Motor neuron (in vitro differentiated cells): Measurements from ENCODE around the gene PEX5L. TPM values are rescaled to one million over a fixed set of nuclear protein-coding genes. Genes with fewer than 3 reads are reported as not detected.

Experiments
- ATAC-seq, 8 experiments: fragments of 200-7000 bp; cut with Tn5 transposase; replicated peaks in 6 of 8; 2 replicates each; pipeline ENCODE4 v1.8.0; 2021; ENCODE audit warnings: mild to moderate bottlenecking in 8 of 8, moderate library complexity in 8 of 8
- H3K27ac ChIP-seq, 2 donors: fragments of 250-450 bp; sonication (Bioruptor Pico); 2 replicates each; pipeline ENCODE4 v1.9.0; 2021; ENCODE audit warnings: antibody characterized with exemption in 2 of 2, mild to moderate bottlenecking in 2 of 2, moderate library complexity in 1 of 2
- H3K4me1 ChIP-seq, 2 donors: fragments of 250-450 bp; sonication (Bioruptor Pico); replicated peaks in 1 of 2; 2 replicates each; pipeline ENCODE4 v1.6.1; 2021; ENCODE audit warnings: antibody characterized with exemption in 2 of 2, mild to moderate bottlenecking in 2 of 2, moderate library complexity in 1 of 2
- H3K4me3 ChIP-seq, 5 donors: fragments of 250-450 bp; sonication (Bioruptor Pico); 2 replicates each; pipeline ENCODE4 v1.9.0; 2021; ENCODE audit warnings: antibody characterized with exemption in 5 of 5, mild to moderate bottlenecking in 5 of 5, moderate library complexity in 4 of 5
- WGBS, 10 experiments: fragments of 450-650 bp; shearing (Covaris generic); methylation state at CpG; one replicate each; pipeline ENCODE4 v1.0.0; 2022; 5-methylcytosine and 5-hydroxymethylcytosine counted together
- in situ Hi-C, 9 experiments: fragments of 400-800 bp; cut with MboI; loops; one replicate each; pipeline ENCODE4 v1.15.0; 2021; ENCODE audit warnings: low sequenced_read_pairs in 9 of 9, low pct_unique_long_range_greater_than_20kb in 2 of 9; ENCODE audit not compliant: unreplicated experiment in 9 of 9
- total RNA-seq, 8 experiments: library from RNA; unstranded; fragments of 300-600 nt; gene quantifications; 2 replicates each; pipeline versions ENCODE4 v1.2.3 to v1.2.4, GENCODE V29; 2022

Gene PEX5L
- total RNA-seq, 8 experiments from 2014 or later = 3.6 to 76.9 (median 9.1) TPM

DNA sequence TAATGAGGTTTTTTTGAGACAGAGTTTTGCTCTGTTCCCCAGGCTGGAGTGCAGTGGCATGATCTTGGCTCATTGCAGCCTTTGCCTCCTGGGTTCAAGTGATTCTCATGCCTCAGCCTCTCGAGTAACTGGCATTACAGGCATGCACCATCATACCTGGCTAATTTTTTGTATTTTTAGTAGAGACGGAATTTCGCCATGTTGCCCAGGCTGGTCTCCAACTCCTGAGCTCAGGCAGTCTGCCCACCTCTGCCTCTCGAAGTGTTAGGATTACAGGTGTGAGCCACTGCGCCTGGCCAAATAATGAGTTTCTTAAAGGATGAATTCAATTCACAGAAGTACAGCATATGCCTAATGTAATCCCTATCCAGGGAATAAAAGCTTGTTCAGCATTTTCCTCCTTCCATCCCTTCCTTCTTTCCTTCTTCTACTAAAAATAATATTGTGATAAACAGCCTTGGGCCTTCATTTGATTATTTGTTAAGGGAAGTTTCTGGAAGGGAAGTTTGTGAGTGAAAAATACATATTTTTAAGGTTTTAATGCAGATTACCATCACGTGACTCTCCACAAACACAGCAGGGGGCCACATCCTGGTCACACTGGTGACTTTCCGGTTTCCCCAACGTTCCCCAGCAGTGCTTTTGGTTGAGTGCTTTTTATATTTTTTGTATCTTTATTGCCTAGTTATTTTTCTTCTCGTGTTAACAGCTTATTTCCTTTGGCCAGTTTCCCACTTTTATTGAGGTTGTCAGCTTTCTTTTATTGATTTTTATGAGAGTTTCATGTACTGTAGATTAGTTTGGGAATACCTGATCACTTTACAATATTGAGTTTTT lies 267.1 kb downstream of the PEX5L start:
- Histone ChIP-seq H3K27ac (no peak overlapping the region), H3K4me3 (no peak overlapping the region), H3K4me1 (no peaks in the 10 kb centered on the region)
- no peak for ATAC-seq
- in situ Hi-C loops = loop anchor here in 1 of 9 experiments (25.0 kb wide), 1 partner anchor 818 kb away; no protein-coding TSS in a partner anchor
- WGBS, 10 experiments = 63 to 100% (median 85%) methylated on average over 1 to 8 of the region's 9 CpGs

DNA sequence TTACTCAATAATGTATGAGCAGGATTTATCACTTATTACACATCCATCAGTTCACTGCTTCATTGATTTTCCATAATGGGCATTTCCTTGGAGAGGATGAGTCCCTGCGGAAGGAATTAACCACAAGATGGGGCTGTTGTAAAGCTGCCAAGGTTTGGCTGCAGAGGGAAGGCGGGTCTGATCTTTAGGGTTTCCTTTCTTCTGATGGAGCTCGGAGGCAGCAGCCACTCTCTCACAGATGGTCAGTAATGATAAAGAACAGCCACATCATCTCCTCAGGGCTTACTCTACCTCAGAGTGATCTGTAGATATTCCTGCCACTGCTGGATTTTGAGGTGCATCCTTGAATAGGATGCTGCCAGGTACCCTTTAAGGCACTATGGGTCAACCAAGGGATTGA lies 268.7 kb downstream of the PEX5L start:
- H3K4me1 ChIP-seq = no peaks in the 10 kb centered on the region
- WGBS, 10 experiments = 0 to 57% (median 42%) methylated on average over 2 to 3 of the region's 3 CpGs; no CpG with 5 or more reads in 4 of the 10 experiments
- no peak overlapping the region for H3K4me3 ChIP-seq
- ATAC-seq = peak; percentile 71 to 96 (median 82)
- no peak overlapping the region for H3K27ac ChIP-seq
- in situ Hi-C loops = loop anchor here in 1 of 9 experiments (25.0 kb wide), 1 partner anchor 819 kb away; no protein-coding TSS in a partner anchor

DNA sequence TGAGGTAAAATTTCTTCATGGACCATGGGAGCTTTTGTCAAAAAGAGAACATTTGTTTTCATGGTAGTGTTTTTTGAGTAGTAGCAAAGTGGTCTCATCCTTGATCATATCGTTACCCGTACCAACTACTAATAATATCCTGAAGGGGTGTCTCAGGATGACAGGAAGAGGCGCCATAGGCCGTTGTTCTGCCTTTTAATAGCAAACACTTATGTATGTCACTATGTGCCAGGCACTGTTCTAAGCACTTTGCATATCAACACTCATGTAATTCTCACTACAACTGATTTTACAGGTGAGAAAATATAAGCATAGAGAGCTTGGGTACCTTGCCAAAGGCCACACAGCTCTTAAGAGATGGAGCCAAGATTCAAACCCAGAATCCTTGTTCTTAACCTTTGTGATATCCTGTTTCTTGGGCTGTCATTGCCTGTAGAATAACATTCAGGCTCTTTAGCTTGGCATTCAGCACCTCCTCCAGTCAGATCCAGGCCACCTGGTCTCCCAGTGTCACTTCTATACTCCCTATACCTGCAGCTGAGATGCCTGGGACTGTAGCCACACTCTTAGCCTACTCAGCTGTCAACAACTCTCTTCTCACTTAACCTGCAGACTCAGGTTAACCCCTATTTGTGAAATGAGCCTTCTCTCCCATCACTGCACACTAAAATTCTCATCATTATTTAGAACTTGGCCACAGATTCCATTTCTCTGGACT lies 270.2 kb downstream of the PEX5L start:
- in situ Hi-C loops = loop anchor here in 1 of 9 experiments (25.0 kb wide), 1 partner anchor 821 kb away; no protein-coding TSS in a partner anchor

DNA sequence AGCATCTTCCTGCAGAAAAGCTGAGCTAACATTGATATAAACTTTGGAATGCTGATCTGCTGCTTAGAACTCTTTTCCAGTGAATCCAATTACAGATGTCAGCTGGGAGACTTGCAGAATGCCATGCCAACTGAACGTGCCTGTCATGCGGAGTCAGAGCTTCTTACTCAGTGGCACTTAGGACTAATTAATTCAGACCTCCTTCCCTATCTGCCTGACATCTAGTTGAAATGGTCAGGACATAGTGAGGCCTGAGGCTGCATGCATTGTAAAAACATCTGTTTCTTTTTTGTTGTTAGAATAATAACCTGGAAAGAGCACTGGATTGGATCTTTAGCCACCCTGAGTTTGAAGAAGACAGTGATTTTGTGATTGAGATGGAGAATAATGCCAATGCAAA lies 271.3 kb downstream of the PEX5L start:
- no peak overlapping the region for H3K27ac ChIP-seq
- no peaks in the 10 kb centered on the region for H3K4me1 ChIP-seq
- H3K4me3 ChIP-seq = no peak overlapping the region
- 33 to 93% (median 67%) methylated on average over 1 to 2 of the region's 2 CpGs; no CpG with 5 or more reads in 3 of the 10 experiments for WGBS, 10 experiments
- peak in 1 of 8 experiments; percentile 25 for ATAC-seq
- in situ Hi-C loops = loop anchor here in 1 of 9 experiments (25.0 kb wide), 1 partner anchor 822 kb away; no protein-coding TSS in a partner anchor

More for the DNA sequence above, 270.2 kb downstream of the PEX5L start:
- Histone ChIP-seq H3K4me1 (no peaks in the 10 kb centered on the region), H3K27ac (no peak overlapping the region), H3K4me3 (no peak overlapping the region)
- 94 to 100% (median 100%) methylated on average over 1 to 4 of the region's 4 CpGs; no CpG with 5 or more reads in 5 of the 10 experiments for WGBS, 10 experiments
- no peak for ATAC-seq

DNA sequence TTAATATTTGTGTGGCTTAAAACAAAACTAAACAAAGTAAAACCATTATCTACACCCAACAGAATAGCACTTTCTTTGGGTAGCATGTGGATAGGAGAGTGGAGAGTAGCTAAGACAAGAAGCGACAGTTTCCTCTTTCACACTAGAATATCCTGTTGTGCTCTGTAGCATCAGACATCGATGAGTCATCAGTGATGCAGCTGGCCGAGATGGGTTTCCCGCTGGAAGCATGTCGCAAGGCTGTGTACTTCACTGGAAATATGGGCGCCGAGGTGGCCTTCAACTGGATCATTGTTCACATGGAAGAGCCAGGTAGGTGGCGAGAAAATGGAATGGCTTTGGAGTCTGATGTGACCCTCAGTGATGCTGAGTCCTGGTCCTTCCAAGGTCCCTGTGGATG lies 275.8 kb downstream of the PEX5L start:
- Histone ChIP-seq H3K4me3 (no peak overlapping the region), H3K27ac (no peak overlapping the region), H3K4me1 (no peaks in the 10 kb centered on the region)
- in situ Hi-C loops = loop anchor here in 1 of 9 experiments (25.0 kb wide), 1 partner anchor 826 kb away; no protein-coding TSS in a partner anchor
- ATAC-seq = no peak
- whole genome bisulfite sequencing, 10 experiments = 53 to 100% (median 93%) methylated on average over 1 to 7 of the region's 8 CpGs; no CpG with 5 or more reads in 3 of the 10 experiments

DNA sequence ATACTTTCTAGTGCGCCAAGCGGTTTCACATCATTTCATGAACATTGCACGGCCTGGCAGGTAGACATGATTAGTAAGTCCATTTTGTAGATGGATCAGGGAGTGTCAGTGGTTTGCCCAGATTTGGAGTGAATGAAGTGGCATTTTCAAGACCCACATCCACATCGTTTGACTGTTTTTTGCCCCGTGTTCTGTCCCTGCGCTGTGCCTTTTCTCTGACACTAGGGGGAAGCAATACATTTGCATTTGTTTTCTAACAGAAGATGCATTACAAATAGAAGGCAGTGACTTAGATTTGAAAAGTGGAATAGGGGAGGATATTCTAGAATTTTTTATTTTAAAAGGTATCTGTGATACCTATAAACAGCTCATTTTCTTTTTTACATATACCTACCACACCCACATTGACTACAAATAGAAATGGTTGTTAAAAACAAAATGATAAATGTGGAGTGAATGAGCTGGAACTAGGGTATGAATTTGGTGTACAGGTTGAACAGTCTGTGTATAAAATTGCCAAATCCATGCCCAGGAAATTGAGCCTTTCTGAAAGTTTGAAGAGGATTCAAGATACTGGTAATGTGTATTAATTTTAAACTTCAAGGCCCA lies 285.9 kb downstream of the PEX5L start:
- 50 to 93% (median 75%) methylated on average over 3 to 6 of the region's 6 CpGs; no CpG with 5 or more reads in 2 of the 10 experiments for WGBS, 10 experiments
- Histone ChIP-seq H3K4me1 (no peaks in the 10 kb centered on the region), H3K4me3 (no peak overlapping the region), H3K27ac (no peak overlapping the region)
- peak in 3 of 8 experiments; percentile 38 to 62 (median 44) for ATAC-seq
- in situ Hi-C loops = loop anchor here in 1 of 9 experiments (25.0 kb wide), 1 partner anchor 836 kb away; no protein-coding TSS in a partner anchor

DNA sequence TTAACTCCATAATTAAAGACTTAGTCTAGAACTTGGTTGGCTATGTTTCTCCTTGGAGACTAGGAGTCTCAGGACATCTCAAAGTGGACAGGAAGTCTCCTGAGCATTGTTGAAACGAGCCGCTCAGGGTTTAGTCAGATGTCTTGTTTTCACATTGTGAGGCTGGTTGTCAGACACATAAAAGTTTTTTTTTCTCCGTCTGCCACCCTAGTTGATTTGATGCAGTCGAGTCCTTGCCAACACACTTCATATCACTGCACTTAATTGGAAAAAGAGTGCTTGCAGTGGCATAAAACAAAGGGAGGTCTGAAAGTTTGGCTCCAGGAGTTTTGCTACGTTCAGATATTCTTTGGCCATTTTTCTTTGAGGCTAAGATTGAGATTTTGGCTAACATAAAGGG lies 291.0 kb downstream of the PEX5L start:
- Histone ChIP-seq H3K4me1 (no peaks in the 10 kb centered on the region), H3K4me3 (no peak overlapping the region), H3K27ac (no peak overlapping the region)
- 50 to 100% (median 67%) methylated on average over 2 to 5 of the region's 5 CpGs for WGBS, 10 experiments
- in situ Hi-C loops = no loop called here
- ATAC-seq = no peak

DNA sequence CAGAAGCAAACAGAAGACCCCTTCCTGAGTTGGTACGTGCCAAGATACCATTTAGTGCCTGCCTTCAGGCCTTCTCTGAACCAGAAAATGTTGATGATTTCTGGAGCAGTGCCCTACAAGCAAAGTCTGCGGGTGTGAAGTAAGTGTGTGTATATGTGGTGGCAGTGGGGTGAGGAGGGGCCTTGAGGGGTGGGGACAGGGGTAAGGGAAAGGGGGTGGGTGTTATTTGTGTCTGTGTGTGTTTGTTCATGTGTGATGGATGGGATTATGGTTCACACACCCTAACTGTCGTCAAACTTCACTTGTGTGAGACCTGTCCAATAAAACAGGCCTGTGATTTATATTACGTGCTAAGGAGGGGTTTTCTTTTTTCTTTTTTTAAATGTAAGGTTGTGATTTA lies 291.7 kb downstream of the PEX5L start:
- H3K27ac ChIP-seq = no peak overlapping the region
- WGBS, 10 experiments = 80 to 100% (median 94%) methylated on average over 1 to 2 of the region's 4 CpGs; no CpG with 5 or more reads in 4 of the 10 experiments
- no peak overlapping the region for H3K4me3 ChIP-seq
- ATAC-seq = no peak
- in situ Hi-C loops = no loop called here
- H3K4me1 ChIP-seq = no peaks in the 10 kb centered on the region
